ENCODE data around the gene TUBB8.
"Not testable (repeated sequence)": the region's sequence is repeated elsewhere in the genome, so short reads cannot be mapped to it uniquely, and the experiment has no call there.

The TUBB8 gene

GRCh38 chr10:47864-48263, 1.2 kb downstream of the TUBB8 start:
- DNase-seq (ENCODE audit: low read depth): not testable (repeated sequence)

GRCh38 chr10:13315-13635, 35.8 kb downstream of the TUBB8 start:
- DNase-seq (ENCODE audit: low read depth): not testable (repeated sequence)

GRCh38 chr10:12444-13314, 36.4 kb downstream of the TUBB8 start:
- not testable (repeated sequence) for DNase-seq (ENCODE audit: low read depth)

GRCh38 chr10:11260-11659, 37.8 kb downstream of the TUBB8 start:
- DNase-seq (ENCODE audit: low read depth): not testable (repeated sequence)

GRCh38 chr10:10261-10971, 38.7 kb downstream of the TUBB8 start:
- not testable (repeated sequence) for DNase-seq (ENCODE audit: low read depth)

Data from T follicular helper cell (primary cell).